ENCODE measurements around the gene RFC3.

Gene RFC3

DNA sequence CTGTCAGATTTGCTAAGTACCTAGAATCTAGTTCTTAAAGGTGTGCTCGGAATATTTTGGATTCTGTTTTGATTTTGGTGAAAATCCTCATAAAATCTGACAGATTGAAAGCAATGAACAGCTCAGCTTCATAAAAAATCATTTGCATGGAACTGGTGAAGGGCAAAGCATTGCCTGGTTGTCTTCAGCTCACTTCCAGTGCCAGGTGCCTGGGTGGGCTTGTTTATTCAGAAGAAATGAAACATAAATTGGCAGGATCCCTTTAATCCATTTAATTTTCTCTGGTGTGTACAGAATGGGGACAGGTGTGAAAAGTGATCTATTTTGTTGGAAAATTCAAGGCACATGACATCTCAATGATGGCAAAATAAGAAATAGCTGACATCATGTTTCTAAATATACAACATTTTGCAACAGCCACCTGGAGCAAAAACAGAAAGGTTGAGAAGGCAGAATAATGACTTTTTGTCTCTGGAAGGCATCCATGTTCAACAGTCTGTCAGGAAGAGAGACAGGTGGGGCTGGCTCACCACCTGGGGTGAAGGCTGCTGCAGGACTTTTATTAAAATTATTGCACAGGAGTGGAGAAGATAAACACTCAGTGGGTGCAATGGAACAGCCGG is 52.2 kb downstream of the RFC3 start:
- no peak for DNase-seq (ENCODE audit: extremely low read depth, insufficient read length)
- H3K27me3 ChIP-seq (replicated peaks; ENCODE audit: control insufficient read depth, insufficient read depth, low read length) = no peaks in the 10 kb centered on the region
- H3K36me3 ChIP-seq (ENCODE audit: control insufficient read depth, insufficient read depth, low read length) = no peaks in the 10 kb centered on the region
- TF ChIP-seq, protein P1, sequence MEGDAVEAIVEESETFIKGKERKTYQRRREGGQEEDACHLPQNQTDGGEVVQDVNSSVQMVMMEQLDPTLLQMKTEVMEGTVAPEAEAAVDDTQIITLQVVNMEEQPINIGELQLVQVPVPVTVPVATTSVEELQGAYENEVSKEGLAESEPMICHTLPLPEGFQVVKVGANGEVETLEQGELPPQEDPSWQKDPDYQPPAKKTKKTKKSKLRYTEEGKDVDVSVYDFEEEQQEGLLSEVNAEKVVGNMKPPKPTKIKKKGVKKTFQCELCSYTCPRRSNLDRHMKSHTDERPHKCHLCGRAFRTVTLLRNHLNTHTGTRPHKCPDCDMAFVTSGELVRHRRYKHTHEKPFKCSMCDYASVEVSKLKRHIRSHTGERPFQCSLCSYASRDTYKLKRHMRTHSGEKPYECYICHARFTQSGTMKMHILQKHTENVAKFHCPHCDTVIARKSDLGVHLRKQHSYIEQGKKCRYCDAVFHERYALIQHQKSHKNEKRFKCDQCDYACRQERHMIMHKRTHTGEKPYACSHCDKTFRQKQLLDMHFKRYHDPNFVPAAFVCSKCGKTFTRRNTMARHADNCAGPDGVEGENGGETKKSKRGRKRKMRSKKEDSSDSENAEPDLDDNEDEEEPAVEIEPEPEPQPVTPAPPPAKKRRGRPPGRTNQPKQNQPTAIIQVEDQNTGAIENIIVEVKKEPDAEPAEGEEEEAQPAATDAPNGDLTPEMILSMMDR (IDR thresholded peaks at IDR 0.05; ENCODE audit: insufficient read depth, low read length, poor library complexity, severe bottlenecking) = no peak
- no peak overlapping the region for H3K4me3 ChIP-seq (replicated peaks; ENCODE audit: low read depth, low read length)

DNA sequence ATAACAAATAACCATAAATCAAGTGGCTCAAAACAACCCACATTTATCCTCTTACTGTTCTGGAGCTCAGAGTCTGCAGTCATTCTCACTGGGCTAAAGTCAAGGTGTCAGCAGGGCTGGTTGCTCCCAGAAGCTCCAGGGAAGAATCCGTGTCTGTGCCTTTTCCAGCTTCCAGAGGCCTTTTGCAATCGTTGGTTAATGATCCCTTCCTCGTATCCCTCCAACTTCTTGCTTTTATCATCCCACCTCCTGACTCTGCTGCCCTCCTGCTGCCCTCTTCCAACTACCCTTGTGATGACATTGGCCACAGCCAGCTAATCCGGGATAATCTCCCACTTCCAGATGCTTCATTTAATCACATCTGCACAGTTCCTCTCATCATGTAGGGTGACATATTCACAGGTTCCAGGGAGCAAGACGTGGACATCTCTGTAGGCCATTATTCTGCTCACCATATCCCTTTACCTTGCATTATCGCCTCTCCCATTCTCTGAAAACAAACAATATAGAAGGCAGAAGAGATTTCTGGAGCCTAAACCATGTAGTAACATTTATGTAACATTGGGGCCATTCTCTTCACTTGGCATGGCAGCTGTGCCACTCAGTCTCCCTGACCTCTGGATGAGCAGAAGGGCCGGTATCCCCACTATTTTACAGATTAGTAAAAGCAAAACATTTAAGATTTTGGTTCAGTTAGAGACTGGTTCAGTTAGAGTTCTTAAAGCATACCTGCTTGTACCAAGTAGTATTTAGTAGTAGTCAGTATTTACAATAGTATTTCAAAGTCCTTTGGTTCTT is 53.5 kb downstream of the RFC3 start:
- DNase-seq (ENCODE audit: extremely low read depth, insufficient read length) = no peak
- TF ChIP-seq, protein P1 (IDR thresholded peaks at IDR 0.05; ENCODE audit: insufficient read depth, low read length, poor library complexity, severe bottlenecking) = no peak
- Histone ChIP-seq H3K4me3 (replicated peaks; ENCODE audit: low read depth, low read length) (no peak overlapping the region), H3K36me3 (ENCODE audit: control insufficient read depth, insufficient read depth, low read length) (no peaks in the 10 kb centered on the region), H3K27me3 (replicated peaks; ENCODE audit: control insufficient read depth, insufficient read depth, low read length) (no peaks in the 10 kb centered on the region)

DNA sequence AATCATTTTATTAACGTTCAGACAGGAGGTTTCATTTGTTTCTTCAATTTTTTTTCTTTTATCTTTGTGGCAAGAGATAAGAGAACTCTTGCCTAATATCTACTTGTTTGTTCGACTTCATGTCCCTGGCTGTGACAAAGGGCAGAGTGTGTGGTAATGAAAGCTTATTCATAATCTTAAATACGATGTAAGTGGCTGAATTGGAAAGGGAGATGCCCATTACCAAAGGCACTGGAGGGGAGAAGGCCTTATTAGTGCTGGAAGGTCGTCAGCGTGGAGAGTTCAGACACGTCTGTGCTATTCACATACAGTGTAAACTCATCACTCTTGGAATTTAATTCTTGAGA is 54.0 kb downstream of the RFC3 start:
- TF ChIP-seq, protein P1 (IDR thresholded peaks at IDR 0.05; ENCODE audit: insufficient read depth, low read length, poor library complexity, severe bottlenecking) = no peak
- Histone ChIP-seq H3K27me3 (replicated peaks; ENCODE audit: control insufficient read depth, insufficient read depth, low read length) (no peaks in the 10 kb centered on the region), H3K36me3 (ENCODE audit: control insufficient read depth, insufficient read depth, low read length) (no peaks in the 10 kb centered on the region), H3K4me3 (replicated peaks; ENCODE audit: low read depth, low read length) (no peak overlapping the region)
- no peak for DNase-seq (ENCODE audit: extremely low read depth, insufficient read length)

- TF ChIP-seq, protein P1 (IDR thresholded peaks at IDR 0.05; ENCODE audit: insufficient read depth, low read length, poor library complexity, severe bottlenecking) = no peak
- H3K36me3 ChIP-seq (ENCODE audit: control insufficient read depth, insufficient read depth, low read length) = no peaks in the 10 kb centered on the region
- H3K27me3 ChIP-seq (replicated peaks; ENCODE audit: control insufficient read depth, insufficient read depth, low read length) = no peaks in the 10 kb centered on the region
- H3K4me3 ChIP-seq (replicated peaks; ENCODE audit: low read depth, low read length) = no peak overlapping the region
- DNase-seq (ENCODE audit: extremely low read depth, insufficient read length) = no peak
Observed at GRCh38 chr13:33873251-33873908, 55.4 kb downstream of the RFC3 start.

- H3K4me3 ChIP-seq (replicated peaks; ENCODE audit: low read depth, low read length) = no peak overlapping the region
- H3K27me3 ChIP-seq (replicated peaks; ENCODE audit: control insufficient read depth, insufficient read depth, low read length) = no peaks in the 10 kb centered on the region
- TF ChIP-seq, protein P1 (IDR thresholded peaks at IDR 0.05; ENCODE audit: insufficient read depth, low read length, poor library complexity, severe bottlenecking) = no peak
- no peaks in the 10 kb centered on the region for H3K36me3 ChIP-seq (ENCODE audit: control insufficient read depth, insufficient read depth, low read length)
- DNase-seq (ENCODE audit: extremely low read depth, insufficient read length) = no peak
Observed at GRCh38 chr13:33874871-33875270, 56.9 kb downstream of the RFC3 start.

Data from GM06990 (cell line).